ENCODE measurements around the gene NF1.
A peak's percentile ranks its signal among the peaks of the same experiment; 100 is the strongest.
"Not testable (repeated sequence)": the region's sequence is repeated elsewhere in the genome, so short reads cannot be mapped to it uniquely, and the experiment has no call there.

NF1 gene

GRCh38 chr17:31308372-31309334, 213.9 kb downstream of the NF1 start:
- Mint-ChIP-seq H3K27me3 (no peaks in the 10 kb centered on the region), H3K9me3 (peaks cover 3% of the 10 kb centered on the region), H3K27ac (peak overlapping the region; percentile 97), H3K4me1 (peaks cover 55% of the 10 kb centered on the region), H3K4me3 (peak overlapping the region; percentile 88), H3K36me3 (peaks cover 66% of the 10 kb centered on the region)
- CTCF ChIA-PET: interaction anchor here (1.1 to 5.0 kb wide), 2 partner anchors 11 to 42 kb away, joined by 3 to 23 read pairs; partner anchors contain the start of gene EVI2A
- DNase-seq: no peak

GRCh38 chr17:31309556-31309955, 214.8 kb downstream of the NF1 start:
- H3K27ac Mint-ChIP-seq: peak overlapping the region; percentile 97
- CTCF ChIA-PET: interaction anchor here (5.0 kb wide), 1 partner anchor 10 kb away, joined by 23 read pairs; the partner anchor contains the start of gene EVI2A
- no peaks in the 10 kb centered on the region for H3K27me3 Mint-ChIP-seq

GRCh38 chr17:31310260-31310659, 215.5 kb downstream of the NF1 start:
- H3K27me3 Mint-ChIP-seq: no peaks in the 10 kb centered on the region
- H3K27ac Mint-ChIP-seq: peak overlapping the region; percentile 97
- H3K36me3 Mint-ChIP-seq: peaks cover 52% of the 10 kb centered on the region
- H3K4me3 Mint-ChIP-seq: peak overlapping the region; percentile 88
- H3K9me3 Mint-ChIP-seq: no peaks in the 10 kb centered on the region
- H3K4me1 Mint-ChIP-seq: peaks cover 55% of the 10 kb centered on the region
- DNase-seq: peak; percentile 83
- CTCF ChIA-PET: interaction anchor here (2.9 to 5.0 kb wide), 2 partner anchors 10 to 62 kb away, joined by 18 to 23 read pairs; partner anchors contain the start of gene EVI2A

More at GRCh38 chr17:31309556-31309955, 214.8 kb downstream of the NF1 start:
- peaks cover 59% of the 10 kb centered on the region for H3K36me3 Mint-ChIP-seq
- H3K4me3 Mint-ChIP-seq: peak overlapping the region; percentile 88
- H3K9me3 Mint-ChIP-seq: peaks cover 3% of the 10 kb centered on the region
- H3K4me1 Mint-ChIP-seq: peaks cover 54% of the 10 kb centered on the region
- no peak for DNase-seq

GRCh38 chr17:31310886-31311285, 216.1 kb downstream of the NF1 start:
- peaks cover 56% of the 10 kb centered on the region for H3K4me1 Mint-ChIP-seq
- H3K27me3 Mint-ChIP-seq: no peaks in the 10 kb centered on the region
- no peaks in the 10 kb centered on the region for H3K9me3 Mint-ChIP-seq
- CTCF ChIA-PET: interaction anchor here (2.9 to 5.0 kb wide), 2 partner anchors 9 to 61 kb away, joined by 18 to 23 read pairs; partner anchors contain the start of gene EVI2A
- H3K4me3 Mint-ChIP-seq: peak overlapping the region; percentile 88
- peak; percentile 46 for DNase-seq
- H3K27ac Mint-ChIP-seq: peak overlapping the region; percentile 97
- peaks cover 49% of the 10 kb centered on the region for H3K36me3 Mint-ChIP-seq

- H3K27me3 Mint-ChIP-seq: no peaks in the 10 kb centered on the region
- CTCF ChIA-PET: interaction anchor here (2.9 to 5.0 kb wide), 2 partner anchors 8 to 61 kb away, joined by 18 to 23 read pairs; partner anchors contain the start of gene EVI2A
- H3K9me3 Mint-ChIP-seq: no peaks in the 10 kb centered on the region
- H3K36me3 Mint-ChIP-seq: peaks cover 46% of the 10 kb centered on the region
- peaks cover 56% of the 10 kb centered on the region for H3K4me1 Mint-ChIP-seq
- peak overlapping the region; percentile 97 for H3K27ac Mint-ChIP-seq
- H3K4me3 Mint-ChIP-seq: peak overlapping the region; percentile 88
- no peak for DNase-seq
Measured at GRCh38 chr17:31311526-31311925, 216.7 kb downstream of the NF1 start.

- not testable (repeated sequence) for H3K9me3 Mint-ChIP-seq, H3K27me3 Mint-ChIP-seq
- Mint-ChIP-seq H3K4me3 (peak overlapping the region; percentile 88), H3K36me3 (peaks cover 46% of the 10 kb centered on the region), H3K27ac (peak overlapping the region; percentile 97), H3K4me1 (peaks cover 57% of the 10 kb centered on the region)
- DNase-seq: peak; percentile 65
- CTCF ChIA-PET: interaction anchor here (0.9 to 2.9 kb wide), 2 partner anchors 9 to 60 kb away, joined by 4 to 18 read pairs; partner anchors contain the start of gene EVI2A
Measured at GRCh38 chr17:31312223-31312622, 217.4 kb downstream of the NF1 start.

GRCh38 chr17:31313982-31314781, 219.4 kb downstream of the NF1 start, which contains the start of gene EVI2B:
EVI2B (minus strand) TSS chr17:31314054; CDS start chr17:31305609, 8,445 bp downstream.
- CTCF ChIA-PET: no interaction called here
- H3K36me3 Mint-ChIP-seq: peaks cover 47% of the 10 kb centered on the region
- peaks cover 45% of the 10 kb centered on the region for H3K4me1 Mint-ChIP-seq

GRCh38 chr17:31314782-31315100, 220.0 kb downstream of the NF1 start:
- H3K27ac Mint-ChIP-seq: peak overlapping the region; percentile 98
- peaks cover 50% of the 10 kb centered on the region for H3K36me3 Mint-ChIP-seq
- CTCF ChIA-PET: no interaction called here
- peaks cover 40% of the 10 kb centered on the region for H3K4me1 Mint-ChIP-seq
- H3K9me3 Mint-ChIP-seq: no peaks in the 10 kb centered on the region
- DNase-seq: no peak
- H3K4me3 Mint-ChIP-seq: peak overlapping the region; percentile 88
- H3K27me3 Mint-ChIP-seq: no peaks in the 10 kb centered on the region

More at GRCh38 chr17:31313982-31314781, 219.4 kb downstream of the NF1 start, which contains the start of gene EVI2B:
- H3K27ac Mint-ChIP-seq: peak within 1 kb of the TSS; percentile 98
- no peaks in the 10 kb centered on the region for H3K9me3 Mint-ChIP-seq
- H3K4me3 Mint-ChIP-seq: peak within 1 kb of the TSS; percentile 88
- DNase-seq: no peak
- H3K27me3 Mint-ChIP-seq: no peaks in the 10 kb centered on the region

- H3K4me1 Mint-ChIP-seq: peaks cover 46% of the 10 kb centered on the region
- H3K36me3 Mint-ChIP-seq: peaks cover 34% of the 10 kb centered on the region
- peak; percentile 65 for DNase-seq
- H3K27ac Mint-ChIP-seq: peak overlapping the region; percentile 94
- no peaks in the 10 kb centered on the region for H3K27me3 Mint-ChIP-seq
- no peaks in the 10 kb centered on the region for H3K9me3 Mint-ChIP-seq
- CTCF ChIA-PET: interaction anchor here (4.1 kb wide), 1 partner anchor 9 kb away, joined by 23 read pairs; no protein-coding TSS in a partner anchor
- peak overlapping the region; percentile 78 for H3K4me3 Mint-ChIP-seq
Measured at GRCh38 chr17:31318298-31318801, 223.6 kb downstream of the NF1 start.

GRCh38 chr17:31318851-31319661, 224.3 kb downstream of the NF1 start:
- CTCF ChIA-PET: interaction anchor here (0.7 to 4.1 kb wide), 3 partner anchors 10 to 174 kb away, joined by 3 to 23 read pairs (median 4); no protein-coding TSS in a partner anchor
- H3K9me3 Mint-ChIP-seq: no peaks in the 10 kb centered on the region
- H3K36me3 Mint-ChIP-seq: peaks cover 32% of the 10 kb centered on the region
- peaks cover 50% of the 10 kb centered on the region for H3K4me1 Mint-ChIP-seq
- no peaks in the 10 kb centered on the region for H3K27me3 Mint-ChIP-seq
- H3K27ac Mint-ChIP-seq: peak overlapping the region; percentile 94
- DNase-seq: no peak
- peak overlapping the region; percentile 78 for H3K4me3 Mint-ChIP-seq

GRCh38 chr17:31320241-31320640, 225.5 kb downstream of the NF1 start:
- no peaks in the 10 kb centered on the region for H3K9me3 Mint-ChIP-seq
- H3K4me1 Mint-ChIP-seq: peaks cover 40% of the 10 kb centered on the region
- peak overlapping the region; percentile 78 for H3K4me3 Mint-ChIP-seq
- peak overlapping the region; percentile 94 for H3K27ac Mint-ChIP-seq
- no peaks in the 10 kb centered on the region for H3K27me3 Mint-ChIP-seq
- CTCF ChIA-PET: interaction anchor here (0.6 to 4.1 kb wide), 2 partner anchors 11 to 73 kb away, joined by 3 to 23 read pairs; no protein-coding TSS in a partner anchor
- no peak for DNase-seq
- H3K36me3 Mint-ChIP-seq: peaks cover 32% of the 10 kb centered on the region

- CTCF ChIA-PET: interaction anchor here (1.0 to 4.1 kb wide), 2 partner anchors 8 to 12 kb away, joined by 4 to 23 read pairs; no protein-coding TSS in a partner anchor
- Mint-ChIP-seq H3K27me3 (no peaks in the 10 kb centered on the region), H3K27ac (peak overlapping the region; percentile 94), H3K4me3 (peak overlapping the region; percentile 78), H3K9me3 (no peaks in the 10 kb centered on the region), H3K36me3 (peaks cover 31% of the 10 kb centered on the region), H3K4me1 (peaks cover 37% of the 10 kb centered on the region)
- DNase-seq: no peak
Measured at GRCh38 chr17:31320791-31321190, 226.0 kb downstream of the NF1 start.
